CD4-positive, alpha-beta T cell (primary cell): Measurements from ENCODE around the gene CYP19A1. TPM values are rescaled to one million over a fixed set of nuclear protein-coding genes. Genes with fewer than 3 reads are reported as not detected.

Source experiments
- ATAC-seq: fragments of 200-7000 bp; cut with Tn5 transposase; one replicate; pipeline ENCODE4 v1.10.0; 2022; ENCODE audit warnings: mild to moderate bottlenecking; ENCODE audit not compliant: poor library complexity
- CTCF ChIA-PET: fragments of 350-600 bp; sonication (Branson Sonifier 250); formaldehyde crosslinking; loops from one replicate; lab custom pipeline; 2021; ENCODE audit warnings: antibody characterized with exemption, inconsistent platforms; lab: Charles Lee
- POLR2A ChIA-PET: fragments of 350-600 bp; sonication (Branson Sonifier 250); formaldehyde crosslinking; loops from one replicate; lab custom pipeline; 2021; ENCODE audit warnings: antibody characterized with exemption, inconsistent platforms; lab: Charles Lee
- DNase-seq, 14 experiments: peaks; one replicate each; pipeline ENCODE4 v3.0.0-alpha.2; 2013 to 2020; ENCODE audit warnings: mixed read lengths in 2 of 14
- H3K27ac ChIP-seq, 2 donors: one replicate each; pipeline versions ENCODE4 v1.5.1 to v1.7.0; 2013; ENCODE audit warnings: low read length in 2 of 2, low read depth in 1 of 2, mild to moderate bottlenecking in 1 of 2
- H3K27me3 ChIP-seq, 2 experiments: 1 replicate in 1 of 2; 2 replicates in 1 of 2; pipeline versions ENCODE4 v1.6.1 to v1.7.0; 2013; ENCODE audit warnings: low read length in 2 of 2, control low read depth in 1 of 2, mild to moderate bottlenecking in 1 of 2, moderate library complexity in 1 of 2; ENCODE audit not compliant: insufficient read depth in 2 of 2, control insufficient read depth in 1 of 2
- H3K36me3 ChIP-seq: one replicate; pipeline ENCODE4 v1.6.1; 2013; ENCODE audit warnings: low read length, control low read depth; ENCODE audit not compliant: insufficient read depth
- H3K4me1 ChIP-seq: one replicate; pipeline ENCODE4 v1.6.1; 2013; ENCODE audit warnings: low read length, control low read depth; ENCODE audit not compliant: insufficient read depth
- H3K4me3 ChIP-seq: one replicate; pipeline ENCODE4 v1.5.1; 2013; ENCODE audit warnings: mild to moderate bottlenecking, low read length, moderate library complexity
- H3K9me3 ChIP-seq, 2 experiments: 1 replicate in 1 of 2; 2 replicates in 1 of 2; pipeline versions ENCODE4 v1.6.1 to v1.7.0; 2013; ENCODE audit warnings: low read length in 2 of 2, mild to moderate bottlenecking in 2 of 2, control low read depth in 1 of 2, moderate library complexity in 1 of 2; ENCODE audit not compliant: control insufficient read depth in 1 of 2, insufficient read depth in 1 of 2
- H3K27ac Mint-ChIP-seq: one replicate; pipeline ENCODE4 v1.8.0; 2020; ENCODE audit warnings: mixed read lengths
- H3K27me3 Mint-ChIP-seq: one replicate; pipeline ENCODE4 v1.8.0; 2021; ENCODE audit warnings: mixed read lengths
- H3K36me3 Mint-ChIP-seq: one replicate; pipeline ENCODE4 v1.8.0; 2021; ENCODE audit warnings: low read depth, mixed read lengths
- H3K4me1 Mint-ChIP-seq: one replicate; pipeline ENCODE4 v1.8.0; 2021; ENCODE audit warnings: low read depth, mixed read lengths
- H3K4me3 Mint-ChIP-seq: one replicate; pipeline ENCODE4 v1.8.0; 2020; ENCODE audit warnings: mild to moderate bottlenecking, mixed read lengths
- H3K9me3 Mint-ChIP-seq: one replicate; pipeline ENCODE4 v1.8.0; 2020; ENCODE audit warnings: mixed read lengths
- intact Hi-C, 2 experiments: fragments of 100-400 bp; cut with DNase I in 1 of 2; cut with micrococcal nuclease in 1 of 2; formaldehyde crosslinking; loops; one replicate each; pipeline versions ENCODE4 v1.15.1 to v1.9.0; 2023 to 2025; cut with DNase I, micrococcal nuclease
- total RNA-seq, 174 experiments: library from RNA in 2 of 174; stranded (reverse) in 2 of 174; gene quantifications; one replicate each; pipeline ENCODE4 v1.2.3 and lab custom pipeline; 2021 to 2026
- TF ChIP-seq, protein P1 (sequence below): fragments of 200-600 bp; IDR thresholded peaks from one replicate; pipeline ENCODE4 v1.8.0; 2022; ENCODE audit warnings: antibody characterized with exemption, mild to moderate bottlenecking

The CYP19A1 gene
- total RNA-seq, 2 experiments from 2014 or later, result not detected

DNA sequence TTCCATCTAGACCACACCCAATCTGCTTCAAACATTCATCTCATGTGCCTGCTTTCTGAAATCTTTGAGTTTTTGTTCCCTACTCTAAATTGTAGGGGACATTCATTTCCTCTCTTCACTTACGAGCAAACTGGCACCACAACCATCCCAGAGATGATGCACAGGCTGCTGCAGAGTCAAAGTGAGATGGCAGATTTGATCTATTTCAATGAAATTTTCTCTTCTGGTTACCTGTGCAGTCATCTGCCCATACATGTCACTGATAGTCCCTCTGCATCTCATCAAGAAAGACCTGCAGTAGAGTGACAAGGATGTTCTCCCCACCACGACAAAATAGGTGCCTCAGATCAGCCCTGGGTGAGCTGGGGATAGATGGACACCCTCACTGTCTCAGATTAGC lies 125.5 kb downstream of the CYP19A1 start:
- CTCF ChIA-PET, result no interaction called here
- intact Hi-C loops, result no loop called here
- H3K27ac Mint-ChIP-seq, result no peak overlapping the region

DNA sequence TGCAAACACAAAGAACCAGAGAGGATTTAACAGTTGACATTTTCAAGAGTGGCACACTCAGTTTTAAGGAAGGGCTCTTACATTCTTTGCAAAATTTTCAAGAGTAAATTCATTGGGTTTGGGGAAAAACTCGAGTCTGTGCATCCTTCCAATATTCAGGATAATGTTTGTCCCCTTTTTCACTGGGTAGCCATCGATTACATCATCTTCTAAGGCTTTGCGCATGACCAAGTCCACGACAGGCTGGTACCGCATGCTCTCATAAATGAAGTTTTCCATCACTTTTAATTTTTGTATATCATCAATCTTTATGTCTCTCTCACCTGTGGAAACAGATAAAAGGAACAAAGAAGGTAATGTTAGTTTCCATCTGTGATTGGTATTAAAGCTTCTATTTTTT lies 126.2 kb downstream of the CYP19A1 start:
- ChIA-PET CTCF (no interaction called here), POLR2A (no interaction called here)
- intact Hi-C loops, result no loop called here
- no peak for ATAC-seq
- Mint-ChIP-seq H3K4me3 (no peak overlapping the region), H3K9me3 (no peaks in the 10 kb centered on the region), H3K4me1 (no peaks in the 10 kb centered on the region), H3K27me3 (peaks cover 13% of the 10 kb centered on the region), H3K36me3 (no peaks in the 10 kb centered on the region), H3K27ac (no peak overlapping the region)
- Histone ChIP-seq H3K4me1 (no peaks in the 10 kb centered on the region), H3K4me3 (no peak overlapping the region), H3K36me3 (no peaks in the 10 kb centered on the region), H3K27ac (no peak overlapping the region), H3K9me3 (no peaks in the 10 kb centered on the region), H3K27me3 (peaks cover 0 to 6% of the 10 kb centered on the region in 2 experiments)
- DNase-seq, result no peak
- TF ChIP-seq, protein P1, sequence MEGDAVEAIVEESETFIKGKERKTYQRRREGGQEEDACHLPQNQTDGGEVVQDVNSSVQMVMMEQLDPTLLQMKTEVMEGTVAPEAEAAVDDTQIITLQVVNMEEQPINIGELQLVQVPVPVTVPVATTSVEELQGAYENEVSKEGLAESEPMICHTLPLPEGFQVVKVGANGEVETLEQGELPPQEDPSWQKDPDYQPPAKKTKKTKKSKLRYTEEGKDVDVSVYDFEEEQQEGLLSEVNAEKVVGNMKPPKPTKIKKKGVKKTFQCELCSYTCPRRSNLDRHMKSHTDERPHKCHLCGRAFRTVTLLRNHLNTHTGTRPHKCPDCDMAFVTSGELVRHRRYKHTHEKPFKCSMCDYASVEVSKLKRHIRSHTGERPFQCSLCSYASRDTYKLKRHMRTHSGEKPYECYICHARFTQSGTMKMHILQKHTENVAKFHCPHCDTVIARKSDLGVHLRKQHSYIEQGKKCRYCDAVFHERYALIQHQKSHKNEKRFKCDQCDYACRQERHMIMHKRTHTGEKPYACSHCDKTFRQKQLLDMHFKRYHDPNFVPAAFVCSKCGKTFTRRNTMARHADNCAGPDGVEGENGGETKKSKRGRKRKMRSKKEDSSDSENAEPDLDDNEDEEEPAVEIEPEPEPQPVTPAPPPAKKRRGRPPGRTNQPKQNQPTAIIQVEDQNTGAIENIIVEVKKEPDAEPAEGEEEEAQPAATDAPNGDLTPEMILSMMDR, result no peak

More for the DNA sequence above, 125.5 kb downstream of the CYP19A1 start:
- no peak for DNase-seq
- no peaks in the 10 kb centered on the region for H3K36me3 Mint-ChIP-seq
- Histone ChIP-seq H3K4me1 (no peaks in the 10 kb centered on the region), H3K9me3 (no peaks in the 10 kb centered on the region), H3K4me3 (no peak overlapping the region), H3K36me3 (no peaks in the 10 kb centered on the region), H3K27me3 (peaks cover 0 to 6% of the 10 kb centered on the region in 2 experiments), H3K27ac (no peak overlapping the region)
- TF ChIP-seq, protein P1, result no peak
- H3K27me3 Mint-ChIP-seq, result peaks cover 13% of the 10 kb centered on the region
- ATAC-seq, result no peak
- H3K9me3 Mint-ChIP-seq, result no peaks in the 10 kb centered on the region
- no peak overlapping the region for H3K4me3 Mint-ChIP-seq
- POLR2A ChIA-PET, result no interaction called here
- no peaks in the 10 kb centered on the region for H3K4me1 Mint-ChIP-seq

DNA sequence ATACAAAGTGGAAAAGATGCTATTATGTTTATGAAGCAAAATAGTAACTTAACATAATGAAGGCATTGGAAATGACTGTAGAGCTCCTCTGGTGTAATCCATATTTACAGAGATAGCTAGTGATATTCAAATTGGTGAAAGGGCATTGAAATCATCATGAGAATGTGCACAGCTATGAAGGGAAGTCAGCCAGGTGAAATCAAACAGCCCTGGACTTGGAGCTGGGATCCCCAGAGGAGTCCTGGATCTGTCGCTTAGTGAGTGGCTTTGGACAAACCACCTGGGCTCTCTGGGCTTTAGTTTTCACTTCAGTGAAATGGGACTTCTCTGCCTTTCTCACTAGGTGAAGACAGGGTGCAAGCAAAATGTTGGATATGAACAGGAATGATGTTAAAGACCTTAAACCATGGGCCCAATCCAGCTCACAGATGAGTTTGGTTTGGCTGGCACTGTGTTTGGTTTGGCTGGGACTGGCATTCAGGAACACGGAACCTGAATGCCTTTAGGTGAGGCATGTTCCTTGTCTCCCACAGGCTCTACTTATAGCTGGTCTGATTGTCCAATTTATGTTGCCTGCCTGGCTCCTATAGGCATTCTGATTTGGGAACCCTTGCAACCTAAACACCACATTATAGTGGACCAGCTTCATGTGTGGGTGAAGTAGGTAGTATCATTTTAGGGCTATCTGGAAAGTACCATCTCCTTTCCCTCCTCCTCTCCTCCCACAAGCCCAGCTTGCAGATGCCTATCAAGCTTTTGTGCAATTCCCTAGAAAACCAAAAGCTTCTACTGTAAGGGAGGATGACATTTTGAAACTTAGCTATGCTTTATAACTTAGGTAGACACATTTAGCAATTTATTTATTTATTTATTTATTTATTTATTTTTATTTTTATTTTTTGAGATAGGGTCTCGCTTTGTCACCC lies 133.1 kb downstream of the CYP19A1 start:
- ATAC-seq (no peak), DNase-seq (no peak)
- TF ChIP-seq, protein P1, result no peak
- Mint-ChIP-seq H3K9me3 (no peaks in the 10 kb centered on the region), H3K27me3 (peaks cover 18% of the 10 kb centered on the region), H3K4me1 (no peaks in the 10 kb centered on the region), H3K27ac (no peak overlapping the region), H3K36me3 (no peaks in the 10 kb centered on the region), H3K4me3 (no peak overlapping the region)
- Histone ChIP-seq H3K27me3 (no peaks in the 10 kb centered on the region), H3K36me3 (no peaks in the 10 kb centered on the region), H3K4me3 (no peak overlapping the region), H3K9me3 (no peaks in the 10 kb centered on the region), H3K4me1 (no peaks in the 10 kb centered on the region), H3K27ac (no peak overlapping the region)
- ChIA-PET POLR2A (no interaction called here), CTCF (no interaction called here)
- intact Hi-C loops, result no loop called here
